Measurements from ENCODE around the gene G6PD. TPM values are rescaled to one million over a fixed set of nuclear protein-coding genes. Genes with fewer than 3 reads are reported as not detected.

Gene G6PD
- total RNA-seq, 4 donors from 2014 or later, result 47.2 to 288 (median 158) TPM

DNA sequence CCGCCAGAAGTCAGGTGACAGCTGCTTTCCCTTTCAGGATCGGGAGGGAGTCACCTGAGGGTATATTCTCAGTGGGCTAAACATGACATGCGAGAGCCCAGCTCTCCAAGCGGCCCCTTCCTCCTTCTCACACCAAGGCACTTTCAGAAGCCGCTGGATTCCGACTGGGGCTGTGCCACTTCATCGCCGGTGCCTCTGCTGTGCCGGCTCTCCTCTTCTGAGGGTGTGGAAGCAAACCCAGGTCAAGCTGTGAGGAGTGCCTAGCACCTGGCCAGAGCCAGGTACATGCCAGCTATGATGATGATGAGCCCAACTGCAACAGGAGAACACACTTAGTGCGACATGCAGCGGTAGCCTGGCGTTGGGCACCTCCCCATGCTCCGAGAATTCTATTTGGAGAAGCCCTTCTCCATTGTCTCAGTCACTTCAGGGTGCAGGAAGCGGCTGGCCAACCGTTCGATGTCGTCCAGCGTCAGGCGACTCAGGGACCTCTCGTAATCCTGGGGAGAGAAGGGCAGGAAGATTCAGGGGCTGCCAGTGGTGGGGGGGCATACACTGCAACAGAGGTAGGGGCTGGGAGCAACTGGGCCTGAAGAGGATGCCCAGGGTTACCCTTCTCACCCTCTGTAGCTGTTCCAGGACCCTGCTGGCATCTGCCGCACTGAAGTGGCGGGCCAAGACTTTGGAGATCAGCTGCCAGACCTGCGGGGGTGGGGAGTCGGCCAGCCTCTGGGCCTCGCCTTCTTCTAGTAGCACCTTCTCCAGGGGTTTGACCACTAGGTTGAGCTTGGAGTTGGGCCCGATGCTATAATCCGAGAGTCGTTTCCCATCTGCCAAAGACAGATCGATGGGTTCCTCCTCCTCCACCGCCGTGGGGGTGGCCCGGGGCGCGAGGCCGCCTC, 61.2 kb downstream of the G6PD start:
- peak; percentile 22 to 46 for DNase-seq
- no CpG with 5 or more reads among the region's 35 CpGs for WGBS, 2 donors
- intact Hi-C loops (cut with DNase I), result loop anchor here (5.0 kb wide), 1 partner anchor 48 kb away; the partner anchor contains the start of gene GDI1

DNA sequence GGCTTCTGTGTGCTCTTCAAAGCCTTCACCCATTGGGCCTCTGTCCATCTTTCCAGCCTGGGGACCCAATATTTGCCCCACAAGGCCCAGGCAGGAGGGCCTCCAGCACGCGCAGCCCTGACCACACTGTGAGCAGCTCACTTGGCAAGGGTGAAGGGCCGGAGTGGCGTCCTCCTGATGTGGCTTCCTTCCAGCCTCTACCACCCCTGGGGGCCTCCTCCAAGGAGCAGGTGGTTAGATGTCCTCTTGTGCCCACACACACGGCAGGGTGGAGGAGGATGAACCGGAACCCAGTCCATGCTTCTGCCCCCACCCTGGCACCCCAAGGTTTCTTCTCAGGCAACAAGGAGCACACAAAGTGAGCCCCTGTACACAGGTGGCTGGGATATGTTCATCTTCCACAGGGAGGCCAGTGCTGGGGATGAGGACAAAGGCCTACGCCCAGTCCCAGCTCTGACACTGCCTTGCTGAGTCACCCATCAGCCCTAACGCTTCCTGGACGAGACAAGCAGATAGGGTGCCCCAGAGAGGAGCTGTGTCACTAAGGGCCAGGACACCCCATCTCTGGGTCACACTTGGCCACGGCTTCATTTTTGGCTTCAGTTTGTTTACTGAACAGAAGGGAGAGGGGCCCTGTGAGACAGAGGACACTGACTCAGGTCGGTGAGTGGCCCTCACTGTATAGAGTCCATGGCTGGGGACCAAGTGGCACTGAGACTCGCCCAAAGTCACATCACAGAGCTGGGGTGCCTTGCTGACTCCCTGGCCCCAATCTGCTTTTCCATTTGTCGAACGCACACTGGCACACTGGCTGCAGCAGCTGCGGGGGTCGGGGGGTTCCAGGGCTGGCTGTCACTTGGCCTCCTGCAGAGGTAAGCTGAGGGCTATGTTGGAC, 62.1 kb downstream of the G6PD start:
- peaks cover 0 to 13% of the 10 kb centered on the region in 2 donors for H3K4me1 ChIP-seq
- no peaks in the 10 kb centered on the region for H3K9me3 ChIP-seq
- no peak for DNase-seq
- intact Hi-C loops (cut with DNase I), result loop anchor here (5.0 kb wide), 1 partner anchor 47 kb away; the partner anchor contains the start of gene GDI1
- no peaks in the 10 kb centered on the region for H3K27me3 ChIP-seq
- TF ChIP-seq POLR2A (IDR thresholded peaks at IDR 0.05), result no peak
- TF ChIP-seq, protein P1, sequence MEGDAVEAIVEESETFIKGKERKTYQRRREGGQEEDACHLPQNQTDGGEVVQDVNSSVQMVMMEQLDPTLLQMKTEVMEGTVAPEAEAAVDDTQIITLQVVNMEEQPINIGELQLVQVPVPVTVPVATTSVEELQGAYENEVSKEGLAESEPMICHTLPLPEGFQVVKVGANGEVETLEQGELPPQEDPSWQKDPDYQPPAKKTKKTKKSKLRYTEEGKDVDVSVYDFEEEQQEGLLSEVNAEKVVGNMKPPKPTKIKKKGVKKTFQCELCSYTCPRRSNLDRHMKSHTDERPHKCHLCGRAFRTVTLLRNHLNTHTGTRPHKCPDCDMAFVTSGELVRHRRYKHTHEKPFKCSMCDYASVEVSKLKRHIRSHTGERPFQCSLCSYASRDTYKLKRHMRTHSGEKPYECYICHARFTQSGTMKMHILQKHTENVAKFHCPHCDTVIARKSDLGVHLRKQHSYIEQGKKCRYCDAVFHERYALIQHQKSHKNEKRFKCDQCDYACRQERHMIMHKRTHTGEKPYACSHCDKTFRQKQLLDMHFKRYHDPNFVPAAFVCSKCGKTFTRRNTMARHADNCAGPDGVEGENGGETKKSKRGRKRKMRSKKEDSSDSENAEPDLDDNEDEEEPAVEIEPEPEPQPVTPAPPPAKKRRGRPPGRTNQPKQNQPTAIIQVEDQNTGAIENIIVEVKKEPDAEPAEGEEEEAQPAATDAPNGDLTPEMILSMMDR (IDR thresholded peaks at IDR 0.05), result no peak
- no peak overlapping the region for H3K4me3 ChIP-seq (replicated peaks in 1 of 3)
- H3K27ac ChIP-seq, result no peak overlapping the region
- WGBS, 2 donors, result 80% methylated on average over 7 of the region's 16 CpGs; no CpG with 5 or more reads in 1 of the 2 donors
- H3K36me3 ChIP-seq, result no peaks in the 10 kb centered on the region

More for the DNA sequence above, 61.2 kb downstream of the G6PD start:
- no peaks in the 10 kb centered on the region for H3K9me3 ChIP-seq
- peaks cover 0 to 13% of the 10 kb centered on the region in 2 donors for H3K4me1 ChIP-seq
- peak overlapping the region in 1 of 3 donors; percentile 51 for H3K4me3 ChIP-seq (replicated peaks in 1 of 3)
- H3K36me3 ChIP-seq, result no peaks in the 10 kb centered on the region
- no peaks in the 10 kb centered on the region for H3K27me3 ChIP-seq
- peak overlapping the region in 1 of 3 donors; percentile 71 for H3K27ac ChIP-seq
- TF ChIP-seq, protein P1 (IDR thresholded peaks at IDR 0.05), result no peak
- no peak for TF ChIP-seq POLR2A (IDR thresholded peaks at IDR 0.05)

DNA sequence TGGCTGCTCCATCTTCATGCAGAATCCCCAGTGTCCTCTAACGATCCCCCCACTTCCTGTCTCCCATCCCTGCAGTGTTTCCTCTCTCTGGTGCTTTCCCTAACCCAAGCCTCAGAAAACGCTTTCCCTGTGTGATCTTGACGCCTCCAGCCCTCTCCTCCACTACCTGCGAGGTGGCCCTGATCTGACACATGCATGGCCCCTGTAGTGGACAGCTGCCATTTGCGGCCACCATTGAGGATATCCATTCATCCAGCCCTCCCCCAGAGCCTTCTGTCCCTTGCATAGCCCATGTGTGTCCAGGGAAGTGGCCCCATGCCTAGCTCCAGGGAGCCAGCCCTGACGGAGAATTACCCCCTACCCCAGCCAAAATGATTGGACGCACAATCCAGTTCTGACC, 63.3 kb downstream of the G6PD start:
- peaks cover 0 to 13% of the 10 kb centered on the region in 2 donors for H3K4me1 ChIP-seq
- DNase-seq, result no peak
- intact Hi-C loops (cut with DNase I), result no loop called here
- no peak overlapping the region for H3K27ac ChIP-seq
- no peak overlapping the region for H3K4me3 ChIP-seq (replicated peaks in 1 of 3)
- WGBS, 2 donors, result 73 to 83% methylated on average over 5 to 7 of the region's 7 CpGs
- TF ChIP-seq, protein P1 (IDR thresholded peaks at IDR 0.05), result no peak
- TF ChIP-seq POLR2A (IDR thresholded peaks at IDR 0.05), result no peak
- no peaks in the 10 kb centered on the region for H3K27me3 ChIP-seq
- no peaks in the 10 kb centered on the region for H3K36me3 ChIP-seq
- H3K9me3 ChIP-seq, result no peaks in the 10 kb centered on the region

DNA sequence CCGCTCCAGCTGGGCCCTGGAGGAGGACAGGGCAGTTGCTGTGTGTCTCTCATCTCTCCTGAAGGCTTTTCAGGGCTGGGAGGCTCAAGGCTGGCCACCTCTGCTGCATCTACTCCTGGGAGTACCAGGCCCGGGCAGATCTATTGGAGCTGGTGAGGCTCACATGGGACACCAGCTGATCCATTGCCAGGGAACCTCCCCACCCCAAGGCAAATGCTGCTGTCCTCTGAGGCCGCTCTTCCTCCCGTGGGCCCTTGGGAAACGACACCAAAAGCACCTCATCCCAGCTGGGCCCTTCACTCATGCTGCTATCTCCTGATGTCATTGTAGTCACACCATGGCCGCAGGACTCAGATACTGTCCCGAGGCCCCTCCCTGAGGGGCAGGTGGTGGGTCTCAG, 63.9 kb downstream of the G6PD start:
- TF ChIP-seq, protein P1 (IDR thresholded peaks at IDR 0.05), result no peak
- TF ChIP-seq POLR2A (IDR thresholded peaks at IDR 0.05), result no peak
- no peak for DNase-seq
- H3K27me3 ChIP-seq, result no peaks in the 10 kb centered on the region
- intact Hi-C loops (cut with DNase I), result no loop called here
- no peaks in the 10 kb centered on the region for H3K36me3 ChIP-seq
- peaks cover 0 to 13% of the 10 kb centered on the region in 2 donors for H3K4me1 ChIP-seq
- H3K27ac ChIP-seq, result no peak overlapping the region
- 100% methylated on average over 1 of the region's 7 CpGs; no CpG with 5 or more reads in 1 of the 2 donors for WGBS, 2 donors
- H3K9me3 ChIP-seq, result no peaks in the 10 kb centered on the region
- no peak overlapping the region for H3K4me3 ChIP-seq (replicated peaks in 1 of 3)

All from thyroid gland (tissue), 4 donors.